HG03095 (cell line): ENCODE measurements around the gene KIF21B.
A peak's percentile ranks its signal among the peaks of the same experiment; 100 is the strongest.

Experiments used
- ATAC-seq: cut with Tn5 transposase; IDR thresholded peaks from one replicate; pipeline ENCODE4 v1.9.1; 2021; ENCODE audit warnings: moderate library complexity; ENCODE audit not compliant: unreplicated experiment

Gene KIF21B

GRCh38 chr1:201020040-201020591 is 3.4 kb downstream of the KIF21B start:
- no peak for ATAC-seq

GRCh38 chr1:201019321-201019977 is 4.1 kb downstream of the KIF21B start:
- ATAC-seq = peak; percentile 61

DNA sequence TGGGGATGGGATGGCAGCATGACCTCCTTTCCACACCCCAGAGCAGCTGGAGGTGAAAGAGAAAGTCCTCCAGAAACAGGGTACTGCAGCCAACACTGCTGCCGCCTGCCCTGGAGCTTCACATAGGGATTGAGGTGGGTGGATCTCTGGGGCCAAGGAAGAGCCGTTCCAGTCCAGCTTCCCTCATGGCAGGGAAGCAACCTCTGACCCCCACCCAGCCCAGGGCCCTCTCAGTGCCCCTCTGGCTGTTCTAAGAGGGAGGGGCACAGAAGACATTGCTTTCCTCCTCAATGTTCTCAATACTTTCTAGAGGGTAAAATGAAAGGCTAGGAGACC is 5.7 kb downstream of the KIF21B start:
- ATAC-seq = no peak

DNA sequence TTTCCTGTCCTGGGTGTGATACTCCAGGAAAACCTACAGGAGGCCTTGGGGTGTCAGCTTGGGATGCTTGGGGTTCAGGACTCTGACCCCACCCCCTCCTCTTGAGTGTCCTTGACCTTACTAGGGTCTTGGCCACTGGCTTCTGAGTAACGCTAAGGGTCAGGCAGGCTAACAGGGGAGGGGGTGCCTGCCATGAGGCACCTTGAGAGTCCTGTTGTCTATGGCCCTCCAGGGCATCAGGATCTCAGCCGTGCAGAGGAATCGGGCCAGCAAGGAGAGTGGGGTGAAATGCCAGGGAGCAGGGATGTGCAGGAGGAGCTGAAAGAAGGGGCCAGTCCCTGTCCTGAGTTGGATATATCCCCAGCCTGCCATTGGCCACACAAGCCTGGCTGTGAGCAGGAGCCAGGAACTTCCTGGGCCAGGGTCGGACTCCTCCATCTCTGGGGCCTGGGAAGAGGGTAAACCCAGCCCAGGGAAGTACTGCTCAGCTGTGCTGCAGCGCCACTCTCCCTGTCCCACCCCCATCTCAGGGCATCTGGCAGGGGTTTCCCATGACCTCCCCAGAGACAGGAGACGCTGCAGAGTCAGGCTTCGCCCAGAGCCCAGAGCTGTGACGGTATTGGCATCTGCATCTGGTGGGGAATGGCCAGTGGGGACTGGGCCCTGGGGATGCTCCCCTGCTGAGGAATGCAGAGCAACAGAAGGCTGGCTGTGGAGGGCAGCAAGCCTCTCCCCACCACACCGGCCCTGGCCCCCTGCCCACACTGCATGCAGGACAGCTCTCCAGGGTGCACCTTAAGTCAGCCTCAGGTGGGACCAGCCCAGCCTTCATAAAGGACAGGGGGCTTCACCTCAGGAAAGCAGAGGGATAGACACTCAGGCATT is 6.3 kb downstream of the KIF21B start:
- no peak for ATAC-seq

DNA sequence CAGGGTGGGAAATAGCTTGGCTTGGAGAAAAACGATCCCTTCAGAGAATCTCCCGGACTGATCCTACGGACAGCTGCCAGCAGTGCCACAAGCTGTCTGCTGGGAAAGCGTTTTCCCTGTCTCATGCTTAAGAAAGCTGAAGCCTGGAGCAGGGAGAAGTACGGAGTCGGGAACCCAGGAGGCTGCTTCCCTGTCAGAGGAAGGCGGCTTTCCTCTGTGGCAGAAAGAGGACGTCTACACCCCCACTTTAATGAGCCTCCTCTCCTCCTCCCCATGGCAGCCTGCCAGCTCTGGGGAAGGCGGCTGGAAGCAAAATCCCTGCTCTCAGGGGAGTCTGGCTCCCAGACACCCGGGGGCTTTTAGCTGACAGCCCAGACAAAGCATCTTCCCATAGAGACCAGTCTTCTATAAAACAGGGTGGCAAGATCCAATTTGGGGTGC is 7.3 kb downstream of the KIF21B start:
- ATAC-seq = no peak

- ATAC-seq = no peak
Observed at GRCh38 chr1:201015551-201016091, 7.9 kb downstream of the KIF21B start.

DNA sequence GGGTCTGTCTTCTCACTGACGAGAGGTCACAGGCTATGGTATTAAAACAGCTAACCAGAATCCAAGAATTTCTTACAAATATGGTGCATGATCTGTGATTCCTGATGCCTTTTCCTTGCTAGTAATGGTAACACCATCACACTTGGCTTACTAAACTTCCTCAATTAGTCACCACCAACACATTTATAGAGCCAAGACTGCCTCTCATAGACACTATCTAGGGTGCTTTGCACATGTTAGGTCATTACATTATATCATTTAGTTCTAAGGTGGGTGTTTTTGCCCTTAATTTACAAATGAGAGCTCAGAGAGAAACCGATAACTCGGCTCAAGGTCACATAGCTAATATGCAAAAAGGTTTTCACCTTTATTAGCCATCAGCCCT is 8.7 kb downstream of the KIF21B start:
- ATAC-seq = no peak

DNA sequence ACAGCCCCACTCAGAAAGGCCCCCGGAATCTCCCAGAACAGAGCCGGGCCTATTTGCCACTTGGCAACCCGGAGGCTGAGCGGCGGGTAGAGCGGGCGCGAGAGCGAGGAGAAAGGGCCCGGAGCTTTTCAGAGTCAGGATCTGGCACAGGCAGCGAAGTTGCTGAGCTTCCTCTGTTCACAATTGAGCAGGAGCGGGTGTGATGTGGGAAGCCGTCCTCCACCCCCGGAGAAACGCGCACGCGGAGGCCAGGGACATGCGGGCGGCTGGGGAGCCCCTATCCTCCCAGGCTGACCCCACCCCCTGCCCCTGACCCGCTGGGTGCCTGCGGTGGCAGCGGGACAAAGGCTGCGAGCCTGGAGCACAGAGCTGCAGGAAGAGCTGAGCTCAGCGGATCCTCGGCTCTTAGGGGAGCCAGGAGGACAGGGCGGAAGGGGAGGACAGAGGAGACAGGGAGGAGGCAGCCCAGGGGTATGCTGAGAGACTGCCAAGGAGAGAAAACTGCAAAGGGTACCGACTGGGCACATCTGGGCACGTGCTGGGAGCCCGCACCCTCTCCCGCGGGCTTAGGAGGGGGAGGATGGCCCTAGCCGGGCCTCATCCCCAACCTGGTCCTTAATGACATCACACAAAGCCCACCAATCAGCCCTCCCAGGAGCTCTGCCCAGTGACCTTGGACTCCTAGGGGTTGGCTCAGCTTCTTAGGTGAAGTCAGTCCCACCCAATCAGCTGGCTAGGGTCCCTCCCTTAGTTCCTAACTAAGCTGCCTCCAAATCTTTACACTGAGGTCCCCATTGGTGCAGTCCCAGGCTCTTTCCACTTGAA is 9.3 kb downstream of the KIF21B start:
- ATAC-seq = no peak

DNA sequence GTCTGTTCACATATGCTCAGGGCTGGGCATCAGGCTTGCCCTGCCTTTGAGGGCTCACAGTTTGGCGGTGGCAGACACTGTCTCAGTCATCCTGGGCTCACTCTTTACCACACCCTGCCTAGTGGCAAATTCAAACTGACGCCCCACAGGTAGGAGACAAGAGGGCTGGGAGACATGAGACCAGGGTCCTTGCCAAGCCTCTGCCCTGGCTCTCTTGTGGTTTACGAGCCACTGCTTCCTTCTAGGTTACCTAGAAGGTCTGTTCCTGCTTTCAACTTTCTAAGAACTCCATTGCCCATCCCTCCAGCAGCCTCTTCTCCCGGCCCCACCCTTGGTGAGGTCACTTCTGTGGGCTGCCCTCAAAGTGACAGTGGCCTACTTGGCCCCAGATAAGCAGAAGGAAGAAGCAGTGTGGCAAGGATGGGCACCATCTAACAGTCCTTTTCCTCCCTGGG is 10.5 kb downstream of the KIF21B start:
- no peak for ATAC-seq

DNA sequence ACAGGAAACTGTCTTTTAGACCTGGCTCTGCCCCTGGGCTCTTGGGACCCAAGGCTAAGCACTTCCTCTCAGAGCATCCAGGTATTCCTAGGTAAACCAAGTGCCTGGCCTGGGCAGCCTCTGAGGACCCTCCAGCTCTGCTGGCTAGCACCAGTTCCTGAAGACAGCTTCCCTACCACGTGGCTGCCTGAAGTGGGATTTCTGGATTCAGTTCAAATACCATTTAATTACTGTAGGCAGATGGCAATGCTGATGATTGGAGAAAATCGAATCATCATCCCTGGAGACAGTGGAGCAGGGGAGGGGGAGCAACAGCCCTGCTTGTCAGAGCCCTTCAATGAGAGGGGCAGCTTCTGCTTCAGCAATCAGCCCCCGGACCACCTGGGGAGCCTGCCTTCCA is 11.9 kb downstream of the KIF21B start:
- ATAC-seq = no peak

- no peak for ATAC-seq
Observed at GRCh38 chr1:201009962-201010645, 13.4 kb downstream of the KIF21B start.

DNA sequence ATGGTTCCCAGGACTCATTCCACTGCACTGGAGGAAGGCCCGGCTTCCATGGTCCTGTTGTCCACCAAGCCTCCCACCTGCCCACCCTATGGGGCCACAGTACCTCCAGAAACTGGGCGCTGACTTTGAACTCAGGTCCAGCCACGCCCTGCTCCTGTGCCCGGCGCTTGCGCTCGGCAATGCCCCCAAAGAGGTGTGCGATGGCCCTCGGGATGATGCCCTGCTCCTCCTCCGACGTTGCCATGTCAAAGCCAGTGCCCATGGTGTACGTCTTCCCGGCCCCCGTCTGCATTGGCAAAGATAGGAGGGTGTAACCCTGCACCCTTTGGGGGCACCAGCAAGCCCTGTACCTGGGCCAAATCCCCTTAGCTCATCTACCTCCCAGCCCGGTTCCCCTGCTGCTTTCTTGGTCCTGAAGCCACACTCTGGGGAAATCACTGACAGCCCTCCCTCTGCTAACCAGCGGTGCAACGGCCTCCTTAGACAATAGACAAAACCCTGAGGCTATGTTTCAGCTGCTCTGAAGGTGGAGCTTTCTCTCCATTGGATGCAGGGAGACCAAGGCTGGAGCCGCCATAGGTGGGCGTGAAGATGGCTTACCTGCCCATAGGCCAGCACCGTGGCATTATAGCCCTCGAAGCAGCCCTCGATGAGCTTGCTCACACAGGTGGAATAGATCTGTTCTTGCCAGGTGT is 14.7 kb downstream of the KIF21B start:
- ATAC-seq = no peak

DNA sequence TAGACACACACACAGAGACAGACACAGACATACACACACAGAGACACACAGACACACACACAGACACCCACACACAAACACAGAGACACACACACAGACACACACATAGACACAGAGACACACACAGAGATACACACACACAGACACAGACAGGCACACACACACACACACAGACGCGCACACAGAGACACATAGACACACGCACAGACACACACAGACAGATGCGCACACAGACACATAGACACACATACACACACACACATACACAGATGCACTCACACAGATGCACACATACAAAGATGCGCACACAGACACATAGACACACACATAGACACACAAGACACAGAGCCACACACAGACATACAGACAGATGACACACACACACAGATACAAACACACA is 16.0 kb downstream of the KIF21B start:
- ATAC-seq = no peak

DNA sequence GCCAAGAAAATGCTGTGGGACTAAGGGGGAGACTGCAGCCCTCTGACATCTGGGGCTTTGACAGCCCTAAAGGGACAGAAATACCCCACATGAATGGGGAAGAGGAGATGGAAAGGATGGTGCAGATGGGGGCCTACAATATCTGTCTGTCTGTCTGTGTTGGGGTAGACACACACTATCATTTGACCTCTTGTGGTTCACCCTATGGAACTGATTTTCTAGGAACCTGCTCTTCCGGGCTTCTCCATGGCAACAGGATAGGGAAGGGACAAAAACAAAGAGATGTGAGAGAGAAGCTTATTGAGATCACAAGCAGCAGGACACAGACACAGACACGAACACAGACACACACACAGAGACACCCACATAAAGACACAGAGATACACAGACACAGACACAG is 17.1 kb downstream of the KIF21B start:
- ATAC-seq = no peak

DNA sequence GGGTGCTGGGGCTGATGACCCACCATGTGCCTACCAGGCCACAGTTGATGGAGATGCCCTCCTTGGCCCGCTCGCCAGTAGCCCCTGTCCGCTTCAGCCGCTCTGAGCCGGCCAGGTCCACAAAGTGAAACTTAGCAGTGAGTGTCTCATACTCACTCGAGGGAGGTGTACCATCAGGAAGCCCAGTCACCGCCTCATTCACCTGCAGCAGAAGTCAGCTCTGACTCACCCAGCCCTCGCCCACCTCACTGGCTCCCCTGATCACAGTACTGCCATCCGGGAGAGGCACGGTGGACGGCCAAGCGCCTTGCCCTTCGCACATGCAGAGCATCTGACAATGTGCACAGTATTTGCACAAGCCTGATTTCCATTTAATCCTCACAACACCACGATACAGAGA is 18.8 kb downstream of the KIF21B start:
- no peak for ATAC-seq

DNA sequence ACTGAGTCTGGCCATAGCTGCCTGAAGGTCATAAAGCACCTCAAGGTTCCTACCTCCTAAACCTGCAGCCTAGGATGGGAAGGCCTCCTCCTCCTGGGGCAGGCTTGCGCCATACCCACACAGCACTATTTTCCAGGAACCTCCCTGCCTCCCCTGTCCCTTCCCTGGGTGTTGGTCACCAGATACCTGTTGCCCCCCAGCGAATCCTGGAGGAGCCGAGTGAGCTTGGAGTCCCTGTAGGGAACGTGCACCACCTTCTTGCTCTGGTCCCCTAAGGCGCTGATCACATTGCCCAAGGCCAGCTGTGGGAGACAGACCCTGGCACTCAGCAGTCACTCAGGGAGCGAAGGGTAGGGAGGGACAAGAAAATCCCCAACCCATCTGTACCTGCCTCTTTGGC is 19.4 kb downstream of the KIF21B start:
- no peak for ATAC-seq

- no peak for ATAC-seq
Observed at GRCh38 chr1:201002510-201002909, 21.0 kb downstream of the KIF21B start.

GRCh38 chr1:201001962-201002361 is 21.6 kb downstream of the KIF21B start:
- no peak for ATAC-seq

- ATAC-seq = no peak
Observed at GRCh38 chr1:201000391-201000790, 23.1 kb downstream of the KIF21B start.

DNA sequence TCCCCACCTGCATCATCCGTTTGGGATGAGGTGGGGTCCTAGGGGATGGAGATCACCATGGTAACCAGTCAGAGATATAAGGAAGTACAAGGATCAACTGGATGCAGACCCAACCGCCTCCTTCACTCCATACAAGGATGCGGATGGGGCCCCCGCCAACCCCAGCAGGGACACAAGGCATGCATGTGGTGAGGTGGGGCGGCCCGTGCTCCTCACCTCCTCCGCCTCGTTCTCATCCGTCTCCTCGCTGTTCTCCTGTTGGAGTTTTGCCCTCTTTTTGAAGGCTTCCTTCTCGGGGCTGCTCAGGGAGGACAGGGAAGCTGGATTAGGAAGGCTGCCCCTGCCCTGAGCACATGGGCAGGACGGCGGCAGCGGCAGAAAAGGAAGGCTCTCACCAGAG is 23.8 kb downstream of the KIF21B start:
- ATAC-seq = no peak
